Body of pancreas (tissue), 4 donors: Measurements from ENCODE around the gene CCDC146.

Experiments
- CTCF ChIP-seq, 7 experiments: fragments of 450-650 bp in 4 of 7; fragments of 200-600 bp in 3 of 7; sonication (generic) in 3 of 7; IDR thresholded peaks; one replicate each; pipeline ENCODE4 v1.5.1; 2016 to 2019; ENCODE audit warnings: antibody characterized with exemption in 7 of 7
- POLR2A ChIP-seq, 3 donors: fragments of 450-650 bp; IDR thresholded peaks; one replicate each; pipeline ENCODE4 v1.6.1; 2016; ENCODE audit warnings: antibody characterized with exemption in 3 of 3, mild to moderate bottlenecking in 2 of 3

GRCh38 chr7:77315182-77315591 is 192.8 kb downstream of the CCDC146 start:
- no peak for TF ChIP-seq CTCF (IDR thresholded peaks at IDR 0.05)
- TF ChIP-seq POLR2A (IDR thresholded peaks at IDR 0.05): no peak
